Stomach smooth muscle (tissue), 2 donors: Measurements from ENCODE around the gene SMC1A.

Experiments used
- H3K27ac ChIP-seq: one replicate; pipeline ENCODE4 v1.7.0; 2013; ENCODE audit warnings: mild to moderate bottlenecking, low read length, inconsistent platforms
- H3K27me3 ChIP-seq, 2 donors: one replicate each; pipeline ENCODE4 v1.7.0; 2013; ENCODE audit warnings: low read length in 2 of 2; ENCODE audit not compliant: insufficient read depth in 2 of 2, control insufficient read depth in 1 of 2
- H3K36me3 ChIP-seq, 2 donors: one replicate each; pipeline ENCODE4 v1.7.0; 2013; ENCODE audit warnings: low read length in 2 of 2; ENCODE audit not compliant: control insufficient read depth in 2 of 2, insufficient read depth in 2 of 2
- H3K4me1 ChIP-seq: one replicate; pipeline ENCODE4 v1.7.0; 2013; ENCODE audit warnings: low read length; ENCODE audit not compliant: control insufficient read depth, insufficient read depth
- H3K4me3 ChIP-seq, 2 donors: one replicate each; pipeline ENCODE4 v1.7.0; 2013; ENCODE audit warnings: low read length in 2 of 2
- H3K9ac ChIP-seq, 2 donors: one replicate each; pipeline ENCODE4 v1.7.0; 2013; ENCODE audit warnings: low read length in 2 of 2, mild to moderate bottlenecking in 1 of 2
- H3K9me3 ChIP-seq, 2 donors: one replicate each; pipeline ENCODE4 v1.7.0; 2013; ENCODE audit warnings: low read length in 2 of 2; ENCODE audit not compliant: control insufficient read depth in 2 of 2
- donor health status: healthy.
- donor health status: Pancreatic carcinoma.

The SMC1A gene

DNA sequence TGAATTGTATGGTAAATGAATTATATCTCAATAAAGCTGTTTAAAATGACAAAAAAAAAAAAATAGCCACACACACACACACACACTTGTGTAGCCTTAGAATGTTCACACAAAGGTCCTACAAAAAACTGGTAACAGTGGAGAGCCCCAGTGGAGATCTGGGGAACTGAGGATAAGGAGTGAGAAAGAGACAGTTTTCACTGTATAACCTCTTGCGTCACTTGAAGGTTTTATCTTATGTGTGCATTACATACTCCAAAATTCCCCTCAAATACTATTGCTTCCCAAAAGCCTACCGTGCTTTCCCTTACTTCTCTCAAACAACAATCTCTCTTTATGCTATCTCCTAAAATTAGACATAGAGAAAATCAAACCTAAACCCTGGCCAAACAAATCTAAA, 67.8 kb downstream of the SMC1A start:
- Histone ChIP-seq H3K4me1 (no peaks in the 10 kb centered on the region), H3K9ac (no peak overlapping the region), H3K36me3 (no peaks in the 10 kb centered on the region), H3K4me3 (no peak overlapping the region), H3K27ac (no peak overlapping the region), H3K9me3 (no peaks in the 10 kb centered on the region), H3K27me3 (peaks cover 0 to 16% of the 10 kb centered on the region in 2 donors)

GRCh38 chrX:53347948-53348347, 74.5 kb downstream of the SMC1A start:
- Histone ChIP-seq H3K9me3 (no peaks in the 10 kb centered on the region), H3K4me1 (no peaks in the 10 kb centered on the region), H3K9ac (no peak overlapping the region)

DNA sequence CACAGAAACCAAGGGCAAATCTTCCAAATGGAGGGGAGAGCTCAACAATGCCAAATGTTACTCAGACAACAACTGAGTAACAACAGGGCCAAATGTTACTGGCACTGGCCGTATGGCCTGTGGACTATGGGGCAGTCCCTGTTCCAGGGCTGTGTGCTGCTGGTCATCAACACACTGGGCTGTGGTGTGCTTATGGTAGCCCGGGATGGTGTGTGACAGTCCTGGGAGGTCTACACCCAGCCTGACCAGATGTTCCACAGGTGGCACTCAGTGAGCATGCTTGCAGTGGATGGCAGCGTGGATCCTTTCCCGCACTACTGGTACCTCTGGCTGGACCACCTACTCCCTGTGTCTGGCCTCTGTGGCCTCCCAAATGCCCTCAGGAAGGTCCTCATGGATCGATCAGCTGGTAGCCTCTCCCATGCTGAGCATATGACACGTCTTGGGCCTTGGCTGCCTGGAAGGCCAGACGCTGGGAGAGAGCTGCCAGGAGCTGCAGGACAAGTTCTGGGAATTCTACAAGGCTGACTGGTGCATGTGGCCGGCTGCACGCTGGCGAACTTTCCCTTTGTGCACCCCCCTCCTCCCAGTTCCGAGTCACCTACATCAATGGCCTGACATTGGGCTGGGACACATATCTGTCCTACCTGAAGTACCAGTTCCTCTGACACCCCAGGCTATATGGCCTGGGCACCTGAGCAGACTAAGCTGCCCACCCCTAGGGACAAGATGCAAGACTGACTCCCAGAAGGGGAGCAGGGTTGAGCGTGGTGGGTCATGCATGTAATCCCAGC, 81.4 kb downstream of the SMC1A start:
- no peak overlapping the region for H3K4me3 ChIP-seq
- H3K27me3 ChIP-seq = peaks cover 0 to 7% of the 10 kb centered on the region in 2 donors
- H3K4me1 ChIP-seq = no peaks in the 10 kb centered on the region
- H3K27ac ChIP-seq = no peak overlapping the region
- no peak overlapping the region for H3K9ac ChIP-seq
- no peaks in the 10 kb centered on the region for H3K36me3 ChIP-seq
- no peaks in the 10 kb centered on the region for H3K9me3 ChIP-seq

More at GRCh38 chrX:53347948-53348347, 74.5 kb downstream of the SMC1A start:
- no peak overlapping the region for H3K4me3 ChIP-seq
- no peak overlapping the region for H3K27ac ChIP-seq
- H3K27me3 ChIP-seq = peaks cover 0 to 8% of the 10 kb centered on the region in 2 donors
- H3K36me3 ChIP-seq = no peaks in the 10 kb centered on the region

DNA sequence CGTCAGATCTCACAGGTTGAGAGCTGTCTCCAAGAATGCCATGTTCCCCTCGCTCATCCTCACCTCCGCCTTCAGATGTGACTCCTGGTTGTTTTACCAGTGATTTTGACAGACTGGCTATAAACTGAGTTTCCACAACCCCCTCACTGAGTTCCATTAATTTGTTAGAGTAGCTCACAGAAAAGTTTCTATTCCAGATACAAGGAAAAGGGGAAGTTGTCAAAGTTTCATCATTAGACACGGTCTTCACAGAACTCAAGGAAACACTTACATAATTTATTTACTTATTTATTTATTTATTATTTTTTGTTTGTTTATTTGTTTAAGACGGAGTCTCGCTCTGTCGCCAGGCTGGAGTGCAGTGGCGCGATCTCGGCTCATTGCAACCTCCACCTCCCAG, 85.4 kb downstream of the SMC1A start:
- Histone ChIP-seq H3K27ac (no peak overlapping the region), H3K4me1 (no peaks in the 10 kb centered on the region), H3K27me3 (peaks cover 0 to 10% of the 10 kb centered on the region in 2 donors)

GRCh38 chrX:53333853-53334252, 88.6 kb downstream of the SMC1A start:
- Histone ChIP-seq H3K27me3 (peaks cover 0 to 20% of the 10 kb centered on the region in 2 donors), H3K4me1 (no peaks in the 10 kb centered on the region), H3K27ac (no peak overlapping the region), H3K4me3 (no peak overlapping the region), H3K9me3 (no peaks in the 10 kb centered on the region), H3K9ac (no peak overlapping the region), H3K36me3 (no peaks in the 10 kb centered on the region)

More for the DNA sequence above, 85.4 kb downstream of the SMC1A start:
- Histone ChIP-seq H3K9me3 (no peaks in the 10 kb centered on the region), H3K4me3 (no peak overlapping the region), H3K9ac (no peak overlapping the region), H3K36me3 (no peaks in the 10 kb centered on the region)

- no peak overlapping the region for H3K27ac ChIP-seq
These were observed 90.2 kb downstream of the SMC1A start for GRCh38 chrX:53332204-53332603.

DNA sequence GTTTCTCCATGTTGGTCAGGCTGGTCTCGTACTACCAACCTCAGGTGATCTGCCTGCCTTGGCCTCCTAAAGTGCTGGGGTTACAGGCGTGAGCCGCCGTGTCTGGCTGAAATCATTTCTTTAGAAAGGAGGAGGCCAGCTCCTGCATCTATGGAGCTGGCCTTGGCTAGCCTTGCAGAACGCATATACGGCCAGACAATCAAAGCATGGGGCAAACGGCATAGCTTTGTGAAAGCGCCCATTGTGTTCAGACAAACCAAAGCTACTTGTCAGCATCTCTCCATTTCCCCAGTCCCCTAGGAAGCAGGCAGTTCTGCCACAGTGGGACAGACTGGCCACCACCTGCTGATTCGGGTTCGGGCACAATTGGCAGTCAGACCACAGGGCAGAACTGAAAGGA, 92.1 kb downstream of the SMC1A start:
- H3K27me3 ChIP-seq = peaks cover 0 to 34% of the 10 kb centered on the region in 2 donors
- H3K36me3 ChIP-seq = no peaks in the 10 kb centered on the region
- H3K9me3 ChIP-seq = no peaks in the 10 kb centered on the region
- no peak overlapping the region for H3K4me3 ChIP-seq
- H3K4me1 ChIP-seq = no peaks in the 10 kb centered on the region
- H3K9ac ChIP-seq = no peak overlapping the region
- H3K27ac ChIP-seq = no peak overlapping the region

More at GRCh38 chrX:53332204-53332603, 90.2 kb downstream of the SMC1A start:
- no peaks in the 10 kb centered on the region for H3K36me3 ChIP-seq
- no peak overlapping the region for H3K9ac ChIP-seq
- no peak overlapping the region for H3K4me3 ChIP-seq
- H3K27me3 ChIP-seq = peaks cover 0 to 26% of the 10 kb centered on the region in 2 donors
- H3K4me1 ChIP-seq = no peaks in the 10 kb centered on the region
- H3K9me3 ChIP-seq = no peaks in the 10 kb centered on the region

DNA sequence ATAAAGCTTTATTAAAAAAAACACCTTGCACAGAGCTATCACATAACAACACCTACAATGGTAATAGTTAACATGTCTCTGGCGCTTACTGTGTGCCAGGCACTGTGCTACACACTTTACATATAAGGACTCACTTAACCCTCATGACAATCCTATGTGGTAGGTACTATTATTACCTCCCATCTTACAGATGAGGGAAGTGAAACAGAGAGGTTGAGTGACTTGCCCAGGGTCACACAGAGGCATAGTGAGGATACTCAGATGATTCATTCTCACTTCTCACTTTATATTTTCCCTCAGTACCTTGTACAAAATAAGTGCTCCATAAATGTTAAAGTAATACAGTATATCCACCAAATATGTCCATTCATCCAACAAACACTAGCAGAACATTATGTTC, 97.7 kb downstream of the SMC1A start:
- no peaks in the 10 kb centered on the region for H3K9me3 ChIP-seq
- H3K36me3 ChIP-seq = no peaks in the 10 kb centered on the region
- no peak overlapping the region for H3K4me3 ChIP-seq
- H3K9ac ChIP-seq = no peak overlapping the region
- no peak overlapping the region for H3K27ac ChIP-seq
- H3K4me1 ChIP-seq = peaks cover 11% of the 10 kb centered on the region
- H3K27me3 ChIP-seq = peaks cover 0 to 37% of the 10 kb centered on the region in 2 donors
